IPS DF 6.9 (cell line): ENCODE data around the gene MYDGF.

Source experiments
- DNase-seq: peaks from one replicate; pipeline ENCODE4 v3.0.0-alpha.2; 2013; ENCODE audit warnings: low read depth, low spot score
- H3K27ac ChIP-seq: one replicate; pipeline ENCODE4 v1.5.1; 2013; ENCODE audit warnings: low read length, control low read depth
- H3K27me3 ChIP-seq: 2 replicates; pipeline ENCODE4 v1.6.1; 2013; ENCODE audit warnings: mild to moderate bottlenecking, low read length; ENCODE audit not compliant: control insufficient read depth, insufficient read depth
- H3K36me3 ChIP-seq: 2 replicates; pipeline ENCODE4 v1.6.1; 2013; ENCODE audit warnings: low read length; ENCODE audit not compliant: control insufficient read depth, insufficient read depth
- H3K4me1 ChIP-seq: 2 replicates; pipeline ENCODE4 v1.6.1; 2013; ENCODE audit warnings: low read length; ENCODE audit not compliant: control insufficient read depth, insufficient read depth
- H3K4me3 ChIP-seq: 2 replicates; pipeline ENCODE4 v1.5.1; 2013; ENCODE audit warnings: mild to moderate bottlenecking, low read length
- H3K9me3 ChIP-seq: 2 replicates; pipeline ENCODE4 v1.6.1; 2013; ENCODE audit warnings: low read length, inconsistent platforms; ENCODE audit not compliant: control insufficient read depth, insufficient read depth
- WGBS: extraction: QIAGEN DNeasy Blood & Tissue Kit; methylation state at CpG from one replicate; pipeline ENCODE4 v1.1.7; 2013; ENCODE audit warnings: mixed read lengths, missing lambda C conversion rate; ENCODE audit not compliant: insufficient read length, insufficient coverage; 5-methylcytosine and 5-hydroxymethylcytosine counted together

Gene MYDGF

DNA sequence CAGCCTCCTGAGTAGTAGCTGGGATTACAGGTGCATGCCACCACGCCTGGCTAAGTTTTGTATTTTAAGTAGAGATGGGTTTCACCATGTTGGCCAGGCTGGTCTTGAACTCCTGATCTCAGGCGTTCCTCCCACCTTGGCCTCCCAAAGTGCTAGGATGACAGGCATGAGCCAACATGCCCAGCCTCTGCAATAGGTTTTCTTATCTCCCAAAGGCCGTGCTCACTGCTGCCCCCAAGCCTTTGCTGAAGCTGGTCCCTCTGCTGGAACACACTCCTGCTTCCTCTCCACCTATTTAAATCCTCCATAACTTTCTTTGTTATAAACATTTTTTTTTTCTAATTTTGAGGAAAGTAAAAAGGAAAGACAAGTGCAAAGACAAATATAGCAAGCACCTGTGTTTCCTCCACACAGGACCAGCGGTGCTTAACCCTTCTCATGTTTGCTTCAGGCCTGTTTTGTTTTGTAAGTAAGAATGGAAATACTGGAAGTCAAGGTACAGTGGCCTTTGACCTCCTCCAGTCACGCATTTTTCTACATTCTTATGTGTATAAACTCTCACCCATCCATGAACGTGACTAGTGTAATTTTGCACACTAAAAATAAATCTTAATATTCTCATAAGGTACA lies 45.3 kb downstream of the MYDGF start:
- Histone ChIP-seq H3K9me3 (no peaks in the 10 kb centered on the region), H3K4me1 (no peaks in the 10 kb centered on the region), H3K27me3 (no peaks in the 10 kb centered on the region), H3K27ac (no peak overlapping the region), H3K36me3 (no peaks in the 10 kb centered on the region), H3K4me3 (no peak overlapping the region)
- WGBS, result no CpG with 5 or more reads among the region's 6 CpGs
- DNase-seq, result no peak

DNA sequence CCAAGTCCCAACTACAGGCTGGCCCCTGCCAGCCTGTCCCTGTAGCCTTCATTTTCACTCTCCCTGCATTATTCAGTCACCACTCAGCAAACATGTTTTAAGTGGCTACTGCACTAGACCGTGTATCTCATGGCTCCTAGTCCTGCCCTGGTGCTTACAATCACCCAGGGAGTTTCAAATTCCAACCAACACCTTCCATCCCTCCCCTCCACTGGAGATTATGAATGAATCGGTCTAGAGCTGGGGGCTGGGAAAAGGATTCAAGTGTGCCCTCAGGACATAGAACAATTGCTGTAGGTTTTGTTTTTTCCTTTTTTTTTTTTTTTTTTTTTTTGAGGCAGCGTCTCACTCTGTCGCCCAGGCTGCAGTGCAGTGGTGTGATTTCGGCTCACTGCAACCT lies 45.8 kb downstream of the MYDGF start:
- no peak for DNase-seq
- H3K27me3 ChIP-seq, result no peaks in the 10 kb centered on the region
- no peaks in the 10 kb centered on the region for H3K4me1 ChIP-seq
- no peak overlapping the region for H3K4me3 ChIP-seq
- H3K9me3 ChIP-seq, result no peaks in the 10 kb centered on the region
- H3K27ac ChIP-seq, result no peak overlapping the region
- no peaks in the 10 kb centered on the region for H3K36me3 ChIP-seq
- no CpG with 5 or more reads among the region's 5 CpGs for WGBS

DNA sequence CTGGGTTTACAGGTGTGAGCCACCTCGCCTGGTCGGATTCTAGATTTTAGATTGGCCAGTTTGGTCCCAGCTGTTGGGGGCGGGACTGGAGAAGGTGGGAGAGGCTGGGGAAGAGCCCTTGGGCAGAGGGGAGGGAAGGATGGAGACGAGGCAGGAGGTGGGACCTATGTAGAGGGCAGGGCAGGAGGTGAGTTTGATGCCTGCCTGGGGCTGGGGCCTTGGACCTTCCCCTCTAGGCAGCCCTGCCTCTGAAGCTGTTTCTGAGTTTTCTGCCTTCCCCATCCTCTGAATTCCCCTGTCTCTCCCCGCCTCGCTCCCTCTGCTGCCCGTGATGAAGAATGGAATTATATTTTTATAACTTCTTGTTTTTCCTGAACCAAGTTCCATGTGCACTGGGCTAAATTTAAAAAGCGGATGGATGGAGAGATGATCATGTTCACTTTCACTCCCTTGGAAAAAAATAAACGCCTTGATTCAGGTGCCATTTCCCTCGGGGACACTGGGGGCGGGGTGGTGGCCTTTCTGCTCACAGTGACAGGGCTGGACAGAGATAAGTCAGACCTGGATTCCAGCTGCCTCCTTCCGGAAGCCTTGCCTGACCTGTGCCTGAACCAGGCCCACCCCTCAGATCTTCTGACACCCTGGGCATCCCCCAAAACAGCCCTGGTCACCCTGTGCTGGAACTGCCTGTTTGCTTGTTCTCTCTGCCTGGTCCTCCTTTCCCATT lies 47.3 kb downstream of the MYDGF start:
- Histone ChIP-seq H3K27ac (no peak overlapping the region), H3K27me3 (no peaks in the 10 kb centered on the region), H3K4me3 (no peak overlapping the region), H3K36me3 (no peaks in the 10 kb centered on the region), H3K4me1 (no peaks in the 10 kb centered on the region), H3K9me3 (no peaks in the 10 kb centered on the region)
- WGBS, result no CpG with 5 or more reads among the region's 12 CpGs
- DNase-seq, result no peak

DNA sequence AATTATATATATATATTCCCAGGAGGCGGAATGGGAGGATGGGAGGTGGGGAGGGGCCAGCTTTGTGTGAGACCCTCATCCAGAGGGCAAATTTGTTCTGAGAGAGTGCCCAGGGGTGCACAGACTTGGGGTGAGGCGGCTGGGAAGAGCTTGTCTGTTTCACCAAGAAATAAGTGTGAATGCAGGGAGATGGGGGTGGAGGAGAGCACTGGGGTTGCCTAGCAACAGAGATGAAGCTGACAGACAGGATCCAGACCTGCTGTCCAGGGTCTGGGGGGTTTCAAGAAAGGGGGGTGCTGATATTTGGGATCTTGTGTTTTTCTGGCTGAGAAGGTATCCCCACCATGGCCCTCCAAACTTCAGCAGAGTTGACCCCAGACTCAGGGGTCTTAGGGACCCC lies 49.5 kb downstream of the MYDGF start:
- no peaks in the 10 kb centered on the region for H3K9me3 ChIP-seq
- no peaks in the 10 kb centered on the region for H3K36me3 ChIP-seq
- no CpG with 5 or more reads among the region's 2 CpGs for WGBS
- no peaks in the 10 kb centered on the region for H3K4me1 ChIP-seq
- H3K27ac ChIP-seq, result no peak overlapping the region
- H3K27me3 ChIP-seq, result no peaks in the 10 kb centered on the region
- H3K4me3 ChIP-seq, result no peak overlapping the region
- DNase-seq, result no peak

DNA sequence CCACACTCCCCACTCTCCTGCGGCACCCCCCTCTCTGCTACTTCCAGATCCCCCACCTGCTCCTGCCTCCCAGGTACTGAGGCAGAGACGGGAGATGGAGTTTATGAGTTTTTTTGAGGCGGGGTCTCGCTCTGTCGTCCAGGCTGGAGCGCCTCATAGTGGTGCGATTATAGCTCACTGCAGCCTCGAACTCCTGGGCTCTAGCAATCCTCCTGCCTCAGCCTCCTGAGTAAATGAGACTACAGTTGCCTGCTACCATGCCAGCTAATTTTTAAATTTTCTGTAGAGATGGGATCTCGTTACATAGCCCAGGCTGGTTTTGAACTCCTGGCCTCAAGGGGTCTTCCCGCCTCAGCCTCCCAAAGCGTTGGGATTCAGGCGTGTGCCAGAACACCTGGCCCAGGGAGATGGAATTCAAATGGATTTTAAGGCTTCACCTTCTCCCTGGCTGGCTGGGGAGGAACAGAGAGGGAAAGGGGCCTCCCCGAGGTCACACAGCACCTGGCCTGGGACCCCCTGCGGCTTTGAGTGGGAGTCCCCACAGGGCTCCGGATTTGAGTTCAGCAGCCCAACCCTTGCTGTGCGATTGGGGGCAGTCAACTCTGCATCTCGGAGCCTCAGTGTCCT lies 50.4 kb downstream of the MYDGF start:
- H3K27ac ChIP-seq, result no peak overlapping the region
- no CpG with 5 or more reads among the region's 17 CpGs for WGBS
- H3K4me3 ChIP-seq, result no peak overlapping the region
- DNase-seq, result no peak
- no peaks in the 10 kb centered on the region for H3K9me3 ChIP-seq
- no peaks in the 10 kb centered on the region for H3K27me3 ChIP-seq
- H3K36me3 ChIP-seq, result no peaks in the 10 kb centered on the region
- H3K4me1 ChIP-seq, result no peaks in the 10 kb centered on the region

DNA sequence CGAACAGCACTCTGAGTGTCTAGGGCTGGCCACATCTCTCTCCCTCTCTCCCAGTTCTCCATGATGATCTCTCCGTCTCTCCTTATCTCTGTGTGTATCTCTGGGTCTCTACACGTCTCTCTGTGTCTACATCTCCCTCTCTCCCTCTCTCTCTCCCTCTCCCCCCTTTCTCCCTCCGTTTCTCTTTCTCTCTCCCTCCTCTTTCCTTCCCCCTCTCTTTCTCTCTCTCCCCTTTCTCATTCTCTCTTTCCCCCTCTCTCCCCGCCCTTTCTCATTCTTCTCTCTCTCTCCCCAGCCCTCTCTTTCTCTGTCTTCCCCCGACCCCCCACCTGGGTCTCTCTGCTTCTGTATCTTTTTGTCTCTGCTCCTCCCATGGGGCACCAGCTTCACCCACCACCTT lies 52.1 kb downstream of the MYDGF start:
- H3K9me3 ChIP-seq, result no peaks in the 10 kb centered on the region
- DNase-seq, result no peak
- 87% methylated on average over 2 of the region's 6 CpGs for WGBS
- no peaks in the 10 kb centered on the region for H3K36me3 ChIP-seq
- no peak overlapping the region for H3K4me3 ChIP-seq
- H3K27ac ChIP-seq, result no peak overlapping the region
- no peaks in the 10 kb centered on the region for H3K27me3 ChIP-seq
- H3K4me1 ChIP-seq, result no peaks in the 10 kb centered on the region

DNA sequence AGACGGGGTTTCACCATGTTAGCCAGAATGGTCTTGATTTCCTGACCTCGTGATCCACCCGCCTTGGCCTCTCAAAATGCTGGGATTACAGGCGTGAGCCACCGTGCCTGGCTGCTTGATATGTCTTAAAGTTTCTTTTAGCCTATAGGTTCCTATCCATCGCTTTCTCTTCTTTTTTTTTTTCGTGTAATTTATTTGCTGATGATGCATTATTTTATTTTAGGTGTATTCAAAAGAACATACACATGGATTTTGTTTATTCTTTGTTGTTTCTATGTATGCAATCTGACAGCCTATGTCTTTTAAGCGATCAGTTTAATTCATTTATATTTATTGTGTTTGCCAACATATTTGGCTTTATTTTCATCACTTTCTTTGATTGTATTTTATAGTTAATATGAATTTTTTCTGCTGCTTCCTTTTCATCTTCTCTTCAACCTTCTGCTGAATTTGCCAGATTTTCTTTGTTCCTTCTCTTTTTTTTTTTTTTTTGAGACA lies 56.8 kb downstream of the MYDGF start:
- no peak for DNase-seq
- no peaks in the 10 kb centered on the region for H3K9me3 ChIP-seq
- no peaks in the 10 kb centered on the region for H3K4me1 ChIP-seq
- no peaks in the 10 kb centered on the region for H3K27me3 ChIP-seq
- WGBS, result no CpG with 5 or more reads among the region's 8 CpGs
- H3K36me3 ChIP-seq, result no peaks in the 10 kb centered on the region
- no peak overlapping the region for H3K27ac ChIP-seq
- H3K4me3 ChIP-seq, result no peak overlapping the region

DNA sequence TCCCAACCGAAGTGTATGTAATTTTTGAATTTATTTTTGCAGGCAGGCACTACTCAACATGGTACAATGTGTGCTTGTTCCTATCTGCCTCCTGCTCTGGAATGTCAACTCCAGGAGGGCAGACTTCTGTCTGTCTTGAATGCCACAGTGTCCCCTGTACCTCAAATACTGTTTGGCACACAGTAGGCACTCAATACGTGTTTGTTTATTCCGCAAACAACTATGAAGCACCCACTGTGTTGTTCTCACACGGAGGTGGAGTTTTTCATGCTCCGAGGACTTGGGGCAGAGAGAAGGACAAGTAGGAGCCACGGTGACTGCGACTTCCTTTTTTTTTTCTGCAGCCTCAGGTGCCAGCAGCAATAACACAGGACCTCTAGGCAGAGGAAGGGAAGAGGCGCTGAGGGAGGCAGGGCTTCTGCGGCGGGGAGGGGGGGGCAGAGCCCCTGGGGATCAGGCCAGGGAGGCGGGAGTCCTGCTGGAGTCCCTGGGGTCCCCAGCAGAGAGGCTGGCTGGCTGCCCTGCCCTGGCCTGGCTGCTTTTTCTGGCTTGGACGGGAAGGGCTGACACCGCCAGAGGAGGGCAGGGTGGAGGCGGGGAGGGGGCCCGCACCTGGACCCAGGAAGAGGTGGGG lies 60.1 kb downstream of the MYDGF start:
- no peak overlapping the region for H3K4me3 ChIP-seq
- WGBS, result no CpG with 5 or more reads among the region's 15 CpGs
- no peak overlapping the region for H3K27ac ChIP-seq
- H3K27me3 ChIP-seq, result no peaks in the 10 kb centered on the region
- no peak for DNase-seq
- peaks cover 2% of the 10 kb centered on the region; the same call in 1 of the 2 replicates for H3K4me1 ChIP-seq
- no peaks in the 10 kb centered on the region for H3K36me3 ChIP-seq
- H3K9me3 ChIP-seq, result no peaks in the 10 kb centered on the region
